Left lung (tissue), 10 donors: ENCODE measurements around the gene POLR1A. TPM values are rescaled to one million over a fixed set of nuclear protein-coding genes. Genes with fewer than 3 reads are reported as not detected.

Experiments used
- ATAC-seq: fragments of 200-7000 bp; cut with Tn5 transposase; one replicate; pipeline ENCODE4 v1.9.1; 2020; ENCODE audit warnings: moderate library complexity
- DNase-seq, 4 donors: peaks; one replicate each; pipeline ENCODE4 v3.0.0-alpha.2; 2013 to 2020
- H3K27ac ChIP-seq, 2 donors: fragments of 200-600 bp; sonication (generic) in 1 of 2; one replicate each; pipeline versions ENCODE4 v1.5.0 to v1.8.0; 2020 to 2021
- H3K27me3 ChIP-seq, 2 donors: fragments of 200-600 bp; sonication (generic) in 1 of 2; one replicate each; pipeline versions ENCODE4 v1.5.0 to v1.8.0; 2020 to 2021
- H3K36me3 ChIP-seq, 2 donors: fragments of 200-600 bp; sonication (generic) in 1 of 2; one replicate each; pipeline versions ENCODE4 v1.5.0 to v1.8.0; 2020 to 2021
- H3K4me1 ChIP-seq, 2 donors: fragments of 200-600 bp; one replicate each; pipeline ENCODE4 v1.8.0; 2021
- H3K4me3 ChIP-seq, 2 donors: fragments of 200-600 bp; sonication (generic) in 1 of 2; one replicate each; pipeline versions ENCODE4 v1.5.0 to v1.8.0; 2020 to 2021; ENCODE audit warnings: mild to moderate bottlenecking in 1 of 2
- H3K9me3 ChIP-seq, 2 donors: fragments of 200-600 bp; sonication (generic) in 1 of 2; one replicate each; pipeline versions ENCODE4 v1.5.0 to v1.8.0; 2020 to 2021
- CTCF ChIP-seq, 2 donors: fragments of 200-600 bp; sonication (generic) in 1 of 2; IDR thresholded peaks; one replicate each; pipeline versions ENCODE4 v1.5.0 to v1.8.0; 2021; ENCODE audit warnings: antibody characterized with exemption in 2 of 2
- intact Hi-C, 2 donors: fragments of 100-400 bp; cut with DNase I; formaldehyde crosslinking; loops; one replicate each; pipeline versions ENCODE4 v1.11.2 to v1.14.2; 2022
- polyA plus RNA-seq, 6 donors: library from polyadenylated mRNA; unstranded; fragments of 120-200 nt; gene quantifications; one replicate each; pipeline ENCODE4 v1.2.1, GENCODE V29; 2013; ENCODE audit not compliant: insufficient read length in 6 of 6
- total RNA-seq, 2 donors: library from RNA; stranded (reverse); fragmentation: NEBNext Ultra II Directional; extraction: Animal tissue kit (Norgen Biotek cat#: 25700); gene quantifications; one replicate each; pipeline ENCODE4 v1.2.1, GENCODE V29; 2021
- donor health status: DM: no; HTN: yes; CAD: no.
- donor health status: DM: no; HTN: no; CAD: no.

POLR1A gene
- total and polyA plus RNA-seq, 8 donors, result 18.6 to 34.7 (median 21.9) TPM

- peak overlapping the region; percentile 81 to 90 for H3K27ac ChIP-seq
These were observed 105.4 kb downstream of the POLR1A start for GRCh38 chr2:86000131-86000937.

GRCh38 chr2:85999061-85999831 lies 106.4 kb downstream of the POLR1A start:
- TF ChIP-seq CTCF (IDR thresholded peaks at IDR 0.05), result no peak
- Histone ChIP-seq H3K4me3 (no peak overlapping the region), H3K27ac (peak overlapping the region; percentile 81 to 90), H3K4me1 (peaks cover 38 to 60% of the 10 kb centered on the region in 2 donors), H3K27me3 (no peaks in the 10 kb centered on the region), H3K36me3 (no peaks in the 10 kb centered on the region), H3K9me3 (no peaks in the 10 kb centered on the region)
- intact Hi-C loops, result no loop called here
- ATAC-seq, result peak; percentile 16
- DNase-seq, result no peak

More at GRCh38 chr2:86000131-86000937, 105.4 kb downstream of the POLR1A start:
- intact Hi-C loops, result no loop called here
- no peaks in the 10 kb centered on the region for H3K27me3 ChIP-seq
- H3K9me3 ChIP-seq, result peaks cover 0 to 1% of the 10 kb centered on the region in 2 donors
- no peaks in the 10 kb centered on the region for H3K36me3 ChIP-seq
- ATAC-seq (no peak), DNase-seq (no peak)
- TF ChIP-seq CTCF (IDR thresholded peaks at IDR 0.05), result no peak
- H3K4me1 ChIP-seq, result peaks cover 35 to 50% of the 10 kb centered on the region in 2 donors
- H3K4me3 ChIP-seq, result no peak overlapping the region

- Histone ChIP-seq H3K27me3 (no peaks in the 10 kb centered on the region), H3K4me1 (peaks cover 46 to 69% of the 10 kb centered on the region in 2 donors), H3K9me3 (no peaks in the 10 kb centered on the region), H3K27ac (peak overlapping the region; percentile 81 to 90), H3K36me3 (no peaks in the 10 kb centered on the region), H3K4me3 (no peak overlapping the region)
- DNase-seq, result peak in 2 of 4 donors; percentile 64 to 65
- TF ChIP-seq CTCF (IDR thresholded peaks at IDR 0.05), result no peak
- peak; percentile 56 for ATAC-seq
- intact Hi-C loops, result no loop called here
These were observed 107.4 kb downstream of the POLR1A start for GRCh38 chr2:85998071-85998991.

- intact Hi-C loops, result no loop called here
- Histone ChIP-seq H3K27me3 (no peaks in the 10 kb centered on the region), H3K27ac (peak overlapping the region; percentile 81 to 90), H3K4me1 (peaks cover 46 to 78% of the 10 kb centered on the region in 2 donors), H3K9me3 (no peaks in the 10 kb centered on the region), H3K36me3 (no peaks in the 10 kb centered on the region), H3K4me3 (no peak overlapping the region)
- ATAC-seq (peak; percentile 12), DNase-seq (no peak)
- TF ChIP-seq CTCF (IDR thresholded peaks at IDR 0.05), result no peak
These were observed 108.4 kb downstream of the POLR1A start for GRCh38 chr2:85997017-85997970.
